Transverse colon (tissue), 4 donors: Measurements from ENCODE around the gene OSBPL7.

Experiments
- POLR2AphosphoS5 ChIP-seq, 3 donors: sonication (generic); formaldehyde crosslinking; IDR thresholded peaks; one replicate each; pipeline ENCODE4 v1.6.1; 2016; ENCODE audit warnings: antibody characterized with exemption in 3 of 3
- TF ChIP-seq, protein P1 (sequence below), 5 experiments: fragments of 200-600 bp in 3 of 5; fragments of 450-650 bp in 2 of 5; sonication (generic) in 3 of 5; IDR thresholded peaks; 1 replicate in 2 of 5; 2 replicates in 3 of 5; pipeline ENCODE4 v1.5.1; 2016 to 2017; ENCODE audit warnings: antibody characterized with exemption in 5 of 5, inconsistent platforms in 3 of 5, mild to moderate bottlenecking in 2 of 5, moderate library complexity in 1 of 5

DNA sequence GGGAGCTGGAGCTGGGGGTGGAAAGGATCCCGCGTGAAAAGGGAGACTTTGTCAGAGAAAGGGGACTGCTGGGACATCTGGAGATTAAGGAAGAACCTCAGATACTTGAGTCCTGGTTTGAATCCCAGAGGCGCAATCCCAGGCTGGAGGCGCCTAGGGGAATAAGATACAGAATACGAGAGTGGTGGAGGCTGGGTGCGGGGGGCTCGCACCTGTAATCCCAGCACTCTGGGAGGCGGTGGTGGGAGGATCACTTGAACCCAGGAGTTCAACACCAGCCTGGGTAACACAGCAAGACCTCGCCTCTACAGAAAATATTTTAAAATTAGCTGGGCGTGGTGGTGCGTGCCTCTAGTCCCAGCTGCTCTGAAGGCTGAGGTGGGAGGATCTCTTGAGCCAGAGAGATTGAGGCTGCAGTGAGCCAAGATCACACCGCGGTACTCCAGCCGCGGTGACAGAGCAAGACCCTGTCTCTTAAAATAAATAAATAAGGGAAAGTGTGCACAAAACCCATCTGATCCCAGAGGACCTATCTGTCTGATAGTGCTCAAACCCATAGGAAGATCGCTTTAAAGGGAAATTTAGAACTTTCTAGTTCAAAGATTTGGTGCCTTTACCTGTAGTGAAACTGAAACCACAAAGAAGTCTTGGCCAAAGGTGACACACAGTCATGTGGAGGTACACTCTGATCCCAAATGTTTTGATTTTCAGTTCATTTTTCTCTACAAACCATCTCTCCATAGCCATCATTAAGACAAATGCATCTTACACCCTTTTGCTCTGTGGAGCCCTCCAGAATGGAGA, 20.1 kb upstream of the OSBPL7 start:
- TF ChIP-seq, protein P1, sequence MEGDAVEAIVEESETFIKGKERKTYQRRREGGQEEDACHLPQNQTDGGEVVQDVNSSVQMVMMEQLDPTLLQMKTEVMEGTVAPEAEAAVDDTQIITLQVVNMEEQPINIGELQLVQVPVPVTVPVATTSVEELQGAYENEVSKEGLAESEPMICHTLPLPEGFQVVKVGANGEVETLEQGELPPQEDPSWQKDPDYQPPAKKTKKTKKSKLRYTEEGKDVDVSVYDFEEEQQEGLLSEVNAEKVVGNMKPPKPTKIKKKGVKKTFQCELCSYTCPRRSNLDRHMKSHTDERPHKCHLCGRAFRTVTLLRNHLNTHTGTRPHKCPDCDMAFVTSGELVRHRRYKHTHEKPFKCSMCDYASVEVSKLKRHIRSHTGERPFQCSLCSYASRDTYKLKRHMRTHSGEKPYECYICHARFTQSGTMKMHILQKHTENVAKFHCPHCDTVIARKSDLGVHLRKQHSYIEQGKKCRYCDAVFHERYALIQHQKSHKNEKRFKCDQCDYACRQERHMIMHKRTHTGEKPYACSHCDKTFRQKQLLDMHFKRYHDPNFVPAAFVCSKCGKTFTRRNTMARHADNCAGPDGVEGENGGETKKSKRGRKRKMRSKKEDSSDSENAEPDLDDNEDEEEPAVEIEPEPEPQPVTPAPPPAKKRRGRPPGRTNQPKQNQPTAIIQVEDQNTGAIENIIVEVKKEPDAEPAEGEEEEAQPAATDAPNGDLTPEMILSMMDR (IDR thresholded peaks at IDR 0.05), result peak in 1 of 5 experiments; percentile 36
- no peak for TF ChIP-seq POLR2AphosphoS5 (IDR thresholded peaks at IDR 0.05)
